Cardiac septum (tissue), 1 donor: ENCODE results near the gene RARRES2. TPM values are rescaled to one million over a fixed set of nuclear protein-coding genes. Genes with fewer than 3 reads are reported as not detected.

Experiments used
- DNase-seq: peaks from one replicate; pipeline ENCODE4 v3.0.0-alpha.2; 2020; ENCODE audit warnings: low spot score
- intact Hi-C: fragments of 100-400 bp; cut with DNase I; formaldehyde crosslinking; loops from one replicate; pipeline ENCODE4 v1.14.0; 2022
- total RNA-seq: library from RNA; stranded (reverse); fragmentation: NEBNext Ultra II Directional; extraction: Animal tissue kit (Norgen Biotek cat#: 25700); gene quantifications from one replicate; pipeline ENCODE4 v1.2.1, GENCODE V29; 2021
- donor health status: DM: no; HTN: no; CAD: no.

Gene RARRES2
- total RNA-seq, 1 donor from 2014 or later = 10.6 TPM

DNA sequence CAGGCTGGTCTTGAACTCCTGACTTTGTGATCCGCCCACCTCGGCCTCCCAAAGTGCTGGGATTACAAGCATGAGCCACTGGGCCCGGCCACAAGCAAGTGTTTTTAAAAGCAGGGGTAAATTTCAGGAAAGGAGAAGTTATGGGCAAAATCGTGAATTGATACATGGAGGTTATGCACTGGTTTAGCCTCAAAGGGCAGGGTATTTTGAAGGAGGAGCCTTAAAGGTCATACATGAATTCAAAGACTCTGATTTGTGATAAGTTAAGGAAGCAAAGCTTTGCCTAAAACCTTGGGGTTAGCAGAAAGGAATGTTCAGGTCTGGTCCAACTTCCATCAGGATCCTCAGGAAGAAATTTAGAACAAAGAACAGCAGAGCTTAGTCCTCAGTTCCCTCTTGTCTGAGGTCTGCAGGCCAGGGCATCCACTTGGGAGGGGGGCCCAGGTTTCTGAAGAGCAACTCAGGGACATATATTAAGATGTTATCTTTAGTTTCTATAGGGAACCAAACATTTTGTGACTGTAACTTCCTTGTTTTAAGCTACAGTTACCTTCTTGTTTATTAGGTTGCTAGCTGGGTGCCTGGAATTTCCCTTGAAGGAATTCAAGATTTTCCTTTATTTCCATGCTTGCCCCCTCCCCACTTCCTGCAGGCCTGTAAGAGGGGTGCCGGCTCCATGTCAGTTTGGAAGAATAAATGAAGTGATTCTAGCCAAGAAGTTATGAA lies 24.4 kb upstream of the RARRES2 start:
- intact Hi-C loops = no loop called here

GRCh38 chr7:150365194-150365593 lies 23.8 kb upstream of the RARRES2 start:
- intact Hi-C loops = no loop called here
- DNase-seq = no peak

More for the DNA sequence above, 24.4 kb upstream of the RARRES2 start:
- DNase-seq = no peak

- intact Hi-C loops = no loop called here
- no peak for DNase-seq
These were observed 22.4 kb upstream of the RARRES2 start for GRCh38 chr7:150363872-150364271.

DNA sequence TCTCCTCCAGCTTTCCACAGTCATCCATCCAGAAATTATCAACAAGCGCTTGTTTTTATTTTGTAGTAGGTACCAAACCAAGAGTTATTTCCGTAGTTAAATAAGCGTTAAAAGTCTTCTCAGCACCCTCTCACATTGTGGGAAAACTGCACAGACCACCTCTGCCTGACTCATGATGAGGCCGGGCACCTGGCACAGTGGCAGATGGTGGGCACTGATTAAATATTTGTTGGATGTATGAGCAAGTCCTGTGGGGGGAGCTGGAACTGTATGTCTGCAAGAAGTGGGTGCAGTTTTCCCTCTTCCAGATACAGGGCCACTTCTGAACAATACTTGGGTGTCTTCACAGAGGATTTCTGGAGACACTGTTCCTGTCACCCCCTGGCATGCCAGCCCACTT lies 21.9 kb upstream of the RARRES2 start:
- no peak for DNase-seq
- intact Hi-C loops = no loop called here

DNA sequence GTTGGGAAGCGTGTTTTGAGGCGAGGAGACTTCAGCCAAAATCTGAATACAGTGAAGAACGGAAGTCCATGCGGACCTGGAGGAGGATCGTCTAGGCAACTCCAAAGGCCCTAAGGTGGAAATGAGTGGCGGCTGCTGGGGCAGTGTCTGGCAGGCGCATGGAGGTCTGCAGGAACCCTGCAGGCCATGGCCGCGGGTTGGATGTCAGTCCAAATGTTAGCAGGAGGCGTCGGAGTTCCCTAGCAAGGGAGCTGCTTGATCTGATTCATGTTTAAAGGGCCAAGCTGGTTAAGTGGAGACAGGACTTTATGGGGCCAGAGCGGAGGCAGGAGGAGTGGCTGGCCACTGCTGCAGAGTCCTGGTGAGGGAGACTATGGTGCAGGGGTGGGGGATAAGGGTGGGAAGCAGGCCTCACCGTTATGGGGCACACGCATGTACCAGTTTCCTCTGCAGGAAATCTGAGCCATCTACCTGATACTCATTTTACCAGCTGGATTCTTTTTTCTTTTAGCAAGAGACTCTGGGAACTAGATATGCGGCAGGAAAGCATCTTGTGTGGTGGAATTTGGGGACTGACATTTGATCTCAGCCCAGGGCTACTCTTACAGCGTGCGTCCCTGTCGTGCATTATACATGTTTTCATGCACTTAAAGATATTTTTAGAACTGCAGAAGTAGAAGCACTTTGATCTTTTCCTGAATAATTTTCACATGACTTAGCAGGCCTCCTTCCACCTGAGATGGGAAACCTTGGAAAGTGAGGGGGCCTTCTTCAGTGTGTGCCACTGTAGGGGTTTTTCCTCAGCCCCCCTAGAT lies 20.6 kb upstream of the RARRES2 start:
- no peak for DNase-seq
- intact Hi-C loops = no loop called here

- intact Hi-C loops = no loop called here
- DNase-seq = no peak
These were observed 20.0 kb upstream of the RARRES2 start for GRCh38 chr7:150361402-150361801.

DNA sequence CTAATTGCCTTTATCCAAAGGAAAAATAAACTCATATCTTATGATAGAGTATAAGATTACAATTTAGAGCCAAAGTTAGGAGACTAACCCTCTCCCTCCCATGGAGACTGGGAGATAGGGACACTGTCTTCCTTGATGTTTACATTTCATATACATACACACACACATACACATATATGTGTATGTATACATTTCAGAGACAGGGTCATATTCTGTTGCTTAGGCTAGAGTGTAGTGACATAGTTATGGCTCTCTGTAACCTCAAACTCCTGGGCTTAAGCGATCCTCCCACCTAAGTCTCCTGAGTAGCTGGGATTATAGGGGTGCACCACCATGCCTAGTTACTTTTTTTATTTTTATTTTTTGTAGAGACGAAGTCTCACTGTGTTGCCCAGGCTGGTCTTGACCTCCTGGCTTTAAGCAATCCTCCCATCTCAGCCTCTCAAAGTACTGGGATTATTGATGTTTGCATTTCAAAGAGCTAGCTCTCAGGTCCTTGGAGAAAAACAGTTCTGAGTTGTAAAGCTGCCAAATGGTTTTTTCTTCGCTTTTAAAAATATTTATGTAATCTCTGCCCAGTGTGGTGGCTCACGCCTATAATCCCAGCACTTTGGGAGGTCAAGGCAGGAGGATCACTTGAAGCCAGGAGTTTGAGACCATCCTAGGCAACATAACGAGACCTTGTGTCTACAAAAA lies 19.1 kb upstream of the RARRES2 start:
- intact Hi-C loops = no loop called here
- DNase-seq = no peak

- intact Hi-C loops = loop anchor here (5.0 kb wide), 1 partner anchor 63 kb away; no protein-coding TSS in a partner anchor
- no peak for DNase-seq
These were observed 18.4 kb upstream of the RARRES2 start for GRCh38 chr7:150359622-150360362.

- intact Hi-C loops = loop anchor here (5.0 kb wide), 1 partner anchor 63 kb away; no protein-coding TSS in a partner anchor
- DNase-seq = no peak
These were observed 17.7 kb upstream of the RARRES2 start for GRCh38 chr7:150358988-150359621.

DNA sequence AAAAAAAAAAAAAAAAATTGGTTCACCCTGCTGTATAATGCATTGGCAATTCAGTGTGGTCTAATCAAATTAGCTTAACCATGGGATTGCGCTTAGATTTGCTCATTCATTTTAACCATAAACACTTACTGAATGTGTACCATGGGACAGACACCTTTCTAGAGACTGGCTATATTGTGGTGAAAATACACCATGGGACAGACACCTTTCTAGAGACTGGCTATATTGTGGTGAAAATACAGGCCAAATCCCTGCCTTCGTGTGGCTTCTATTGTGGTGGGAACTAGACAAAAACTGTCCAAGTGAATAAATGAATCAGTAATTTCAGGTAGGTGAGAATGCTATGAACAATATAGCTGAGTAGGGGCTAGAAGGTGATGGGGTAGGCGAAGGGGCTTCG lies 17.0 kb upstream of the RARRES2 start:
- no peak for DNase-seq
- intact Hi-C loops = loop anchor here (5.0 kb wide), 1 partner anchor 64 kb away; no protein-coding TSS in a partner anchor

GRCh38 chr7:150357771-150358427 lies 16.5 kb upstream of the RARRES2 start:
- no peak for DNase-seq
- intact Hi-C loops = loop anchor here (5.0 kb wide), 1 partner anchor 64 kb away; no protein-coding TSS in a partner anchor

DNA sequence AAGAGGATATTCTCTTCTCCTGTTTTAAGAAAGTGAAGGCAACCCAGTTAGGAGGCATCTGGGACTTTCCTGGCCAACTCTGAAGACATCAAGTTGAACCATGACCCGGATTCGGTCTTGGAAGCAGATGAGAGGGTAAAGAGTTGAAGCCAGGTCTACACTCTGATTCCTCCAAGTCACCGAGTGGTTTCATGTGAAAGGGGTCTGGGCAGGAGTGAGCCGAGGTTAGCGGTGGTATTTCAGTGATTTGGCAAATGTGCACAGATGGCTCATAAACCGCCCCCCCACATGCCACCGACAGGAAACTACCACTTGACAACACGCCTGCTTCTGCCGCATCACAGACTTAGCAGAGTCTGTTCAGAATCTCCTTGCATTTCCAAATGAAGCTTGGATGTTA lies 15.8 kb upstream of the RARRES2 start:
- DNase-seq = no peak
- intact Hi-C loops = loop anchor here (5.0 kb wide), 1 partner anchor 65 kb away; no protein-coding TSS in a partner anchor

DNA sequence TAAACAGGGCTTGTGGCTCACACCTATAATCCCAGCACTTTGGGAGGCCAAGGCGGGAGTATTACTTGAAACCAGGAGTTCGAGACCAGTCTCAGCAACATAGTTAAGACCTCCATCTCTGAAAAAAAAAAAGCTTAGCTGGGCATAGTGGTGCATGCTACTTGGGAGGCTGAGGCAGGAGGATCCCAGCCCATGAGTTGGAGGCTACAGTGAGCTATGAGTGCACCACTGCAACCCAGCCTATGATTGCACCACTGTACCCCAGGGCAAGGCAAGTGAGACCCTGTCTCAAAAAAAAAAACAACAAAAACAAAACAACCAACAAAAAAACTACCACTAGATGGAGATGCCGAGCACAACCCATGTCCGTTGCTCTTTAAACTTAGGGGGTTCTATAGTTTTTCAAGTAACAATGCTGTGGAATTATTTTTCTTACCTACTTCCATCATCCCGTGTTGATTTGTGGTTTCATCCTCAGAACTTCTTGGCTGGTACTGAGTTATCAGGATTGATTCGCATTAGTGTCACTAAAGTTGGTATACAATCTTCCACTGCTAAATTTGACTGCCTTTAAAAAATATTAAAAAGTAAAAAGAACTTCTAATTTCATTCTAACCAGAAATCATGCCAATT lies 15.0 kb upstream of the RARRES2 start:
- DNase-seq = no peak
- intact Hi-C loops = loop anchor here (5.0 kb wide), 1 partner anchor 66 kb away; no protein-coding TSS in a partner anchor

GRCh38 chr7:150355666-150356059 lies 14.2 kb upstream of the RARRES2 start:
- intact Hi-C loops = loop anchor here (5.0 kb wide), 1 partner anchor 67 kb away; no protein-coding TSS in a partner anchor
- no peak for DNase-seq

GRCh38 chr7:150351587-150352194 lies 10.3 kb upstream of the RARRES2 start:
- intact Hi-C loops = no loop called here
- no peak for DNase-seq

DNA sequence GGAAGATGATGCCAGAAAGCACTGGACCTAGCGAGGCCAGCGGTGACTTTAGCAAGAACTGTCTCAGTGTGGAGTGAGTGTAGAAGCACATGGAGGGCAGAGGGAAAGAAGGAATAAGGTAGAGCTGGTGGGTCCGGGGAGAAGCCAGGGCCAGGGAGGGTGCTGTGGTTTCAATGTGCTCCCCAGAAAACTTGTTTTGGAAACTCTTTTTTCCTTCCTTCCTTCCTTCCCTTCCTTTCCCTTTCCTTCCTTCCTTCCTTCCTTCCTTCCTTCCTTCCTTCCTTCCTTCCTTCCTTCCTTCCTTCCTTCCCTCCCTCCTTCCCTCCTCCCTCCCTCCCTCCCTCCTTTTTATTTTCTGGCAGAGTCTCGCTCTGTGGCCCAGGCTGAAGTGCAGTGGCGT lies 5.5 kb upstream of the RARRES2 start:
- no peak for DNase-seq
- intact Hi-C loops = no loop called here

DNA sequence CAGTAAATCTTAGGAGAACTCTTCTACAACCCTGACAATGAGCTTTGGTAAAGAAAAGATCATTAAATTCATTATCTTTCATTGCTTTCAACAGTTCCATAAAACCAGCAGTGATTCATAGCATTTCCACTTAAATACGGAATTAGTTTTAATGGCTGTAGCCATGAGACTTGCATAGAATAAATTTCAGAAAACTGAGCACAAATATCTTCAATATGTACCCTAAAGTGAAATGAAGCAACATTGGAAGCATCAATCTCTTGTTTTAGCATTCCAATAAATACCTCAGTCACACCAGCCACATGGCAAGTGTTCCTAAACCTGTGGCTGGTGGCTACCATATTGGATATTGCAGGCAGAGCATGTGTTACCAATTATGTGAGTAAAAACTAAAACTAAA lies 3.6 kb upstream of the RARRES2 start:
- DNase-seq = no peak
- intact Hi-C loops = no loop called here
